ENCODE results near the gene C3orf22.
"Not testable (repeated sequence)": the region's sequence is repeated elsewhere in the genome, so short reads cannot be mapped to it uniquely, and the experiment has no call there.

Gene C3orf22, protein sequence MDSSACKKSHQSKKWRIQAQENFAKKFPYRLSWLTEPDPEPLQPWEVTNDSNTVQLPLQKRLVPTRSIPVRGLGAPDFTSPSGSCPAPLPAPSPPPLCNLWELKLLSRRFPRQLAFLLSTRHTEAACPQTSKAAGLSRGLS

DNA sequence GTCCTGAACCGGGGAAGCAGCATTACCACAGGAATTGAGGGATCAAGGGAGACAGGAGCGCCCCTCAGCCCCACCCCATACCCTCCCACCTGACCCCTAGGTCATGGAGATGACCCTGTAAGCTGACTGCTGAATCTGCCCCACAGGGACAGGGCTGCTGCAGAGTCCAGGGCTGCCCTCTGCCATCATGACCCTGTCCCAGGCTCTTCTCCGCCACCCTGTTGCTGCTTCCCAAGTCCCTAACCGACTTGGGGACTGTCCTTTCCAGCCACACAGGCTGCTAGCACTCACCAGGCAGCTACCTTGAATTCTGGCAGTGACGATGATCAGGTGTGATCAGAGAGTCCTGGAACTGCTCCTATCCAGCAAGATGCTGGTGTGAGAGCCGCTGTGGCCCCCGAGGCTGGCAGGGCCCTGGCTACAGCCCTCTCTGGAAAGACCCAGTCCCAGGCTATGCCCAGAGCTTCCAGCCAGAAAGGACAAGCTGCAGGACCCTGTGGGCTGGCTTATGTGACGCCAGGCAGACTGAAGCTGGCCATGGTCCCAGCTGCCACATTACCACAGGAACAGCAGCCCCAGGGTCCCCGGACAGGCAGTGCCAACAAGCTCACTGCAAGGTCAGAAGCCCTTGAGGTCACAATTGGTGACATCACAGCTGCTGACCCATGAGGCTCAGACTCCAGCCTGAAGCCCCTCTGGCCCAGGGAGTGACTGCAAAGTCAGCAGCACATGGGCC, at the start of gene C3orf22:
C3orf22 (minus strand) TSS at position 597 of the 736 bp plus-strand sequence. CDS start 5,542 bp downstream, outside the sequence.
- DNase-seq (ENCODE audit: low spot score) = no peak

DNA sequence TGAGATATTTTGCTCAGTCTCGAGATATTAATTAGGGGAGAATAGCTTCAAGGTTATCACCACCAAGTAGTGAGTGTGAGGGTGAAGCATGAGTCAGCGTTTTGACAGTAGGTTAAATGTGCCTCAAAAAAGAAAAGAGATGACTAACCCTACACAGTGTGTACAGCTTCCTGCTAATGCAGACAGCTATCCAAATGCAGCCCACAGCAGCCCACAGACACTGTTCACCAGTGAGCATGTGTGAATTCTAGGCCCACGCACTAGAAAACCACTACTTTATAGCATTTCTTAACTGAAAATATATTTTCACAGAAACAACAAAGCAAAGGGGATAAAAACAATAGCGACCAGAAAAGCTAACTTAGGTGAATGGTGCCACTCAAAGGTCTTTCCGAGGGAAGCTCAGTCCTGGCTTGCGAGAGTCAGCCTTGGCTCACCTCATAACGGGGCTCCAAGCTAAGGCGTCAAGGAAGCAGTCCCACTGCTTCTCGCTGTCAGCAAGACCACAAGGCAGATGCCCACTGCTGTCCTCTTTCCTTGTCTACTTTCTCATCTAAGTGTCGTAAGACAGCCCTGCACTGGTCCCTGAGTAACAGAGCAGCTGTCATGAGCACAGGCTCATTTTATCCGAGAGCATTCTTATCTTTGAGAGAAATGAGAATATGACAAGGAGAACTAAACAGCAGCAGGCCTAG, 48.6 kb upstream of the C3orf22 start:
- DNase-seq (ENCODE audit: low spot score) = no peak

DNA sequence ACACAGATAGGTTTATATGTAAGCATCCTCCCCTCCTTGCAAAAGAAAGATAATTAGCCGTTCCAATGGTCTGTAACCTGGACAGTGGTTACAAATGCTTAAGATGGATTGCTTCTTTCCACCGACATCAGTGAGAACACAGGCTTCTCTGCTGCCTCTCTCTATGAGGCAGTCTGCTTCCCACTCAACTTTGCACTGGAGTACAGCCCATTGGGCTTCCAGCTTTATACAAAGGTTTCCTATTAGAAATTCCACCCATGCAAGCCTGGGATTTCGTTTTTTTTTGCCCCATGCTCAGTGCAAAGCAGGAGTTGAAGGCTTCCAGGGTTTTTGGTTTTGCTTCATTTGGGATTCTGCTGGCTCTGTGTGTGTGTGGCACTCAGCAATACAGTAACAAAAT, 47.3 kb upstream of the C3orf22 start:
- no peak for DNase-seq (ENCODE audit: low spot score)

DNA sequence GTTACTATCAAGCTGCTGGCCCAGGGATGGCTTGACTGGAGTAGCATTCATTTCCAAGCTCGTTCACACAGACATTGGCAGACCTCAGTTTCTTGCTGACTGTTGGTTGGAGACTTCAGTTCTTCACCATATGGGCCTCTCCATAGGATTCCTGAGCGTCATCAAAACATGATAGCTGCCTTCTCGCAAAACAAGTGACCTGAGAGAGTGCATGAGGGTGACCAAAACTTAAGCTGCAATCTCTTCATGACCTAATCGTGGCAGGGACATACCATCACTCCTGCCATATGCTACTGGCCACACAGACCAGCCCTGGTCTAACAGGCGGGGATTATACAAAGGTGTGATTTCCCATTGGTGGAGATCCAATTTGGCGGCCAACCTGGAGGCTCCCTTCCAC, 46.0 kb upstream of the C3orf22 start:
- DNase-seq (ENCODE audit: low spot score) = no peak

DNA sequence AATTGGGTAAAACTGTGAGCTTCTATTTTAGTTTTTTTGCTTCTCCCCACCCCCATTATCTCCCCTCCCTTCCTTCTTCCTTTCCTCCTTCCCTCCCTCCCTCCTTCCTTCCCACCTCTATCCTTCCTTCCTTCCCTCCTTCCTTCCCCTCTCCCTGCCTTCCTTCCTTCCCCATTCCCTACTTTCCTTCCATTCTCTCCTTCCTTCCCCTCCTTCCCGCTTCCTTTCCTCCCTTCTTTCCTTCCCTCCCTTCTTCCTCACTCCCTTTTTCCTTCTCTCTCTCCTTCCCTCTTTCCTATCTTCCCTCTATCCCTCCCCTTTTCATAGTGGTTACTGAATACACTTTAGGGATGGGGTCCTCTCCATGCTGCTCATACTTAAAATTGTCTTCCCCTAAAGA, 40.4 kb upstream of the C3orf22 start:
- DNase-seq (ENCODE audit: low spot score) = no peak

DNA sequence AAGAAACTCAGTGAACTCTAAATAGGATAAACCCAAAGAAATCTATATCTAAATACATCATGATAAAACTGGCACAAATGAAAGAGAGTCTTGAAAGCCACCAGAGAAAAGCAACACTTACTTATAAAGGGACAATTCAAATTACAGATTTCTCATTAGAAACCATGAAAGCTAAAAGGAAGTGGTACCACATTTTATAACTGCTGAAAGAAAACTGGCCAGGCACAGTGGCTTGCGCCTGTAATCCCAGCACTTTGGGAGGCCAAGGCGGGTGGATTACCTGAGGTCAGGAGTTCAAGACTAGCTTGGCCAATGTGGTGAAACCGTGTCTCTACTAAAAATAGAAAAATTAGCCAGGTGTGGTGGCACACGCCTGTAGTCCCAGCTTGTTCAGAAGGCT, 36.7 kb upstream of the C3orf22 start:
- DNase-seq (ENCODE audit: low spot score) = not testable (repeated sequence)

DNA sequence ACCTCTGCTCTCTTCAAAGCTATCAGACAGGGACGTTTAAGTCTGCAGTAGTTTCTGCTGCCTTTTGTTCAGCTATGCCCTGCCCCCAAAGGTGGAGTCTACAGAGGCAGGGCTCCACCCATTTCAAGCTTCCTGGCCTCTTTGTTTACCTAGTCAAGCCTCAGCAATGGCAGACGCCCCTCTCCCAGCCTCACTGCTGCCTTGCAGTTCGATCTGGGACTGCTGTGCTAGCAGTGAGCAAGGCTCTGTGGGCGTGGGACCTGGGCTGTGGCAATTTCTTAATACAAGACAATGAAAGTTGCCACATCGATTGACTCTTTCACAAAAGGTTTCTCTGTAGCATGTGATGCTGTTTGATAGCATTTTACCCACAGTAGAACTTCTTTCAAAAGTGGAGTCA, 32.8 kb upstream of the C3orf22 start:
- DNase-seq (ENCODE audit: low spot score) = not testable (repeated sequence)

DNA sequence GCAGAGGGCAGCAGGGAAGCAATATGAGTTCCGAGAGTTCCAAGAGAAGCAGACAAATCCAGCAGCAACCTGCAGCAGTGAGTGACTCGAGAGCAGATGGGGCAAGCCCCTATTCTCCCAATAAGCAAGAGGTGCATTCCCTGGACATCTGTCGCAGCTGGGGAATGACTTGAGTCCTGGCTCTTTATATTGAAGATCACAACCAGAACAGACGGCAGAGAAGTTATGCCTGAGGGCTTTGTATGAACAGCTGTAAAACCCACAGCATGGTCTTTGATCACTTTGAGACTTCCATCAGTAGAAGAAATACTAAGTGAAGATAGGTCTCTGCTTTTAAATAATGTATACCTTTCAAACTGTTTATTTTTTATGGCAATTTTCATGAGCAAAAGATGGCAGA, 23.6 kb upstream of the C3orf22 start:
- DNase-seq (ENCODE audit: low spot score) = no peak

DNA sequence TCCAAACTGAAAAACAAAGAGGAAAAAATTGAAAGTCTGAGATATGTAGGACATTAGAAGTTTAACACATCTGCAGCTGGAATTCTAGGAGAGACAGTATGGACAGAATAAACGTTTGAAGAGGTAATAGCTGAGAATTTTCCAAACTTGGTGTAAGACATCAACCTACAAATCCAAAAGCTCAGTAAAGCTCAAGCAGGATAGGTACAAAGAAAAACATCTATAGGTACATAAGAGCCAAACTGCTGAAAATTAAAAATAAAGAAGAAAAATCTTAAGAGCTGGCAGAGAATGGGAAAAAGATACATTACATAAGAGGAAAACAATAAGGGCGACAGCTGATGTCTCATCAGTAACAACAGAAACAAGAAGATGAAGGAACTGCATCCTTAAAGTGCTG, 22.8 kb upstream of the C3orf22 start:
- DNase-seq (ENCODE audit: low spot score) = no peak

DNA sequence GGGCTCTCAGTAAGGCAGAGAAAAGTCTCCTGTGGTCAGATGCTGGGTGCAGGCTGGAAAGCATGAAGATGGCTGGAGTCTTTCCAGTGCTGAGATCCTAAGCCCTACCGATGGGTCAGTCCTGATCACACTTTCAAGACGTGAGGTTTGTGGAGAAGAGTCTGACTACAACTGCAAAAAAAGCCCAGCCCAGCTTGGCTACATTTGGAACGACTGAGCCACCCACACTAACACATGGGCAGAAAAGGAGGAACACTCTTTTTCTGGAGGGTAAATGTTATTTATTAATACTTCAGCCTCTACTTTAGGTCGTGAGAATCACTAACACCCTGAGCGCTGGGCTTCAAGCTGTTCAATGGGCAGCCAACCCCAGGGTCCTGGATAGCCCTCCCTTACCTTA, 22.0 kb upstream of the C3orf22 start:
- DNase-seq (ENCODE audit: low spot score) = no peak

DNA sequence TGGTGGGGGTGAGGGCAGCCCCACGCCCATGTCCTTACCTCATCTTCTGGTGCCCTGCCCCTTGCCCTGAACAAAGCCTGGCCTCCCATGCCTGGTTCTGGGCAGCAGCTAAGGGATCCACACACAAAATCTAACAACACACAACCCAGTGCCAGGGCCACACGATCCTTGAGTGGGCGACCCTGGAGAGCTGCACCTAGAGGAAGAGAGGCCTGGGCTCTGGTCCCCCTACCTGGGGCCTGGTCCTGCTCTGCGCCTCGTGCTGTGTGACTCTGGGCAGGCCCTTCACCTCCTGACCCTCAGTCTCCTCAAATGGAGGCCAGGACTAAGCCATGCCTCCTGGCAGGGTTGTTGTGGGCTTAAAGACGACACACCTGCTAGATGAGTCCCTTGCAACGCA, 20.0 kb upstream of the C3orf22 start:
- DNase-seq (ENCODE audit: low spot score) = no peak

DNA sequence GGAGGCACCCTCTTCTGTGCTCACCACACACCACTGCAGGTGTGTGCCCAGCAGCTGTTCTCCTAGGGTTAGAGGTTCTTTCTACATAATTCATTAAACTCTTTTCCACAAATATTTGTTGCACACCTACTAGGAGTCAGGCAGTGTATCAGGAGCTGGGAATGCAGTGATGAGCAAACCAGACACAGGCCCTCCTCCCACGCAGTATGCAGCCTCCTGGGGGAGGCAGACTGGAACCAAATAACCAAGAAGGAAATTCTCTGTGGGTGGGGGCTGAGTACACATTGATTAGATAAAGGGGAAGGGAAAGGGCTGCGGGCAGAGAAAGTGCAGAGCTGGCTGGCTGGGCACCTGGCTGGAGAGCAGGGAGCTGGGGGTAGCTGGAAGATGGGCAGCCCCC, 18.5 kb upstream of the C3orf22 start:
- DNase-seq (ENCODE audit: low spot score) = no peak

DNA sequence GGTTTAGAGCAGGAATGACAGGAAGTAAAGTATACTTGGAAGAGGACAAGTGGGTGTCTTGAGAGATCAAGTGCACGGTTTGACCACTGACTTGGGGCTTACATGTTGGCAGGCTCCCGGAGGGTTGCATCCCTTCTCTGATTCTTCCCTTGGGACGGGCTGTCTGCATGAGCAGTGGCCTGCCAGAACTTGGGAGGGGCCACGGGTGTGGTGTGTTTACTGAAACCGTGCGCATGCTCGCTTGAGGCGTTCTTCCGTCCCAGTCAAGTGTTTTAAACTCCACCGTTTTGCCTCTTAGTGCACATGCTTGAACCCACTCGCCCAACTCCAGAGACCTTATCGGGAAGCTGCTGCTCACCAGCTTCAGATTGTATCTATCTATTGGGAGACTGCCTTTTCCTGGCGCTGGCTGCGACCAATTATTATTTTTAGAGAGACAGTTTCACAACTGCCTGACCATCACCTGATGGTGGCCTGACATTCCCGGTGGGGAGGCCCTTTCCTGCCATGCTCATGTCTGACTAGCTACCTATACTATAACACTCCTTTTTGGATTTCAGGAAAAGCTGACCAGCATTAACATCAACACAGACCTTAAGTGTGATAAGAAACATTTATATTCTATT, 14.9 kb upstream of the C3orf22 start:
- peak; percentile 55 for DNase-seq (ENCODE audit: low spot score)

DNA sequence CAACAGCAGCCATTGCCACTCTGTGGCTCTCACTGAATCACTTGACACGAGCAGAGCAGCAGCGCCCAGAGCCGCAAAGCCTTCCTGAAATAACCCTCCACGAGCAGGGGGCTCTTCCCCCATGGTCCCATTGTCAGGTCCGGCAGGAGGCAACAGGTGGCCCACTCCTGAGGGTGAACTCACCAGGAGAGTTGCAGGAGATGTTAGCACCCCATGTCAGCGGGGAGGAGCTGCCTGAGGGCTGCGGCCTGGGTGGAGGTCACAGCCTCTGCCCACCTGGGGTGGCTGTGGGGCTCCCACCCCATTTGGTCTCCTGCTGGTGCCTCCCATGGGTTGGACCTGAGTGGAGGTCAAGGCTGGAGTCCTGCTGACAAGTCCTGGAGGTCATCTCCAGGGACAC, 12.3 kb upstream of the C3orf22 start:
- DNase-seq (ENCODE audit: low spot score) = no peak

DNA sequence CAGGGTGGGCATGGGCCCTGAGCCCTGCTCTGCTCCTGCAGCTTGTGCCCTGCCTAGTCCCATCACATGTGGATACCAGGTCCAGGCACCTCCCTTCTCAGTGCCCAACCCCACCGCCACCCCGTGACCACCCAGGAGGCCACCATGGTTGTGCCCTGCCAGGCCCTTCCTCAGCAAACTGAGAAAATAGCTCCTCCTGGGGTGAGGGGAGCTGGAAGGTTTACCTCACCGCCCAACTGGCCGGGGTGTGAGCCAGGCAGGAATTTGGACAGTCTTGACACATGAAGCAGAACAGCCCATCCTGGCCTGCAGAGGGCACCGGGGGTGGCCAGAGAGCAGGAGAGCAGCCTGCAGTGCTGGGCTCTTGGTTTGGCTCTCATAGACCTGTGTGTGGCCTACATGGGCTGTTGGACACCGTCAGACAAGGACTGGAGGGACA, 11.4 kb upstream of the C3orf22 start:
- no peak for DNase-seq (ENCODE audit: low spot score)

DNA sequence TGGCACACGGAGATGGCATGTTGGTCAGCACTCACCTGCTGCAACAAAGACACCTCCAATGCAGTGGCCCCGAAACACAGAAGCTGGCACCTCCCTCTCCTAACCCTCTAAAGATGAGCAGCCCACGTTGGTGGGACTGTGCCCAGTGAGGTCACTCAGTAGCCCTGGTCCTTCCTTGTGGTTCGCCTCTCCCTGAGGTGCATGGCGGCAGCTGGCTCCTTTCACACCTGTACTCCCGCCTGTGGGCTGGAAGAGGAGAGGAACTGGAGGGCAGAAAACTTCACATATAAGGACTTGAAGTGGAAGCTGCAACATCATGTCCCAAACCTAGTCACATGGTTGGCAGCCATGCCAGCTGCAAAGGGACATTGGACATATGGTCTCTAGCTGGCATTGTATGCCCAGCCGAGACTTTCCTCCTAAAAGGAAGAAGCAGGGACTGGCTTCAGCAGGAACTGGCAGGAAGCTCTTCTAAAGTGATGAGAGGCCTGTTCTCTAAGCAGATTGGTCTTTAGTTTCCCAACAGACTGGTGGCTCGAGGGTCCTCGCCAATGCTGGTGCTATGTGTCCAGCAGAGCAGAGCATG, 10.8 kb upstream of the C3orf22 start:
- no peak for DNase-seq (ENCODE audit: low spot score)

DNA sequence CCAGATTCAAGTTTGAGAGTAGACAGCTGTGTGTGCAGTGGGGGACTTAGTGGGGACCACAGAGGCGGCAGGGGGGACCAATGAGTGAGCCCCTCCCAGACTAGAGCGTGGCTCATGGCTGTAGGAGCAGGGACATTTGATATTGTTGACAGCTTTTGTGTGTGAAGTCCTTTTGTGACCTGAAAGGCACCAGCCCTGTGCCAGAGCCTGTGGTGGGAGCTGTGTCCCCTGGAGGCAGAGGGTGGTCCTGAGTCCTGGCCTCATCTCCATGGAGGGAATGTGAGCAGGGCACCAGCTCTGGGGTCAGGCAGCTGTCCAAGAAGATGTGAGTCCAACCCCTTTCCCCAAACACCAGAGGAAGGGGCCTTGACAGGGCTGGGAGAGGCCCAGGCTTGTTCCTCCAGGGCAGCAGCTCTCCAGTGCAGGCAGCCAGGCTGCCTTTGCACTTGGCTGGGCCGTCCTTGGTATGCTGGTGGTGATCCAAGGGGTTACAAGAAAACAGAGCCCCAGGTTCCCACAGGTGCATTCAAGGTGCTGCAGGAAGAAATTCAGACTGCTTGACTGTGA, 10.1 kb upstream of the C3orf22 start:
- DNase-seq (ENCODE audit: low spot score) = no peak

DNA sequence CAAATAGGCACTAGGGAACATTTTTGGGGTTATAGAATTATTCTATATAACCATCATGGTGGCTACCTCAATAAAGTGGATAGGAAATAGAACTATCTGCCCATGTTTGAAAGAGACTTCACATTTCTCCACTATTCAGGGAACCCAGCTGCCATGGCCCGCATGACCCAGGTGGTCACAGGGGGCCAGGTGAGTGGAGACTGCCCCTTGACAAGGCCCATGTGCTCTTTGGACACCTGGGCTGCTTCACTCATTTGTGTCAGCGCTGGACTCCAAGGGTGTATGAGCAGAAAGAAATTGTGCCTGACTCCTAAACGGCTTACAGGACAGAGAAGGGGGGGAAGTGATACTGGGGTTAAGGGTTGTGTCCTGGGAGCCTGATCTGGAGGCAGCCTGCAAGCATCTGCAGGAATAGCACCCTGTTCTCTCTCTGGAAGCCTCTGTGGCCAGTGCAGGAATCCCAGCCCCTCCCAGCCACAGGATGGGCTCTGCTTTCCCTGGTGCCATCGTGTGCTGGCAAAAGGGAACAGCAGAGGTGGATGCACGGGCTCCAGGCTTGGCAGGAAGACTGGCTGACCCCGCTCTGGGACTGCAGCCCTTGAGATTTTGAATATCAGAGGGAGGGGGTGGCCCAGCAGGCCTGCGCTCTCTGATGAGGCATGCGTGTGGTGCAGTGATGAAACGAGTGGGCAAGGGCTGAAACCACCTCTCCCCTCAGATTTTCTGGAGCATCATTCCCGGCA, 9.1 kb upstream of the C3orf22 start:
- no peak for DNase-seq (ENCODE audit: low spot score)

DNA sequence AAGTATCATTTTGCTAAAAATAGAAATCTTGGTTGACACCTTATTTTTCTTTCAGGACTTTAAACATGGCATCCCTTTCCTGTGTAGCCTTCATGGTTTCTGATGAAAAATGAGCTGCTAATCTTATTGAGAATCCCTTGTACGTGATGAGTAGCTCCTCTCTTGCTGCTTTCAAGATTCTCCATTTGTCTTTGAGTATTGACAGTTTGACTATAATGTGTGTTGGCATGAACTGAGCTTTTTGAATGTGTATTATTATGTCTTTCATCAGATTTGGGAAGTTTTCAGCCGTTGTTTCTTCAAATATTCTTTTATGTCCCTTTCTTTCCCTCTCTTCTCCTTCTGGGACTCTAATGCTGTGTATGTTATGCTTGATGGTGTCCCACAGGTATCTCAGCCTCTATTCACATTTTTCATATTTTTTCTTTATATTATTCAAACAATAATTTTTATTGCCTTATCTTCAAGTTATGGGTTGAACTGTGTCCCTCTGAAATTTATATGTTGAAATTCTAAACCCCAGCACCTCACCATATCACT, 4.1 kb upstream of the C3orf22 start:
- no peak for DNase-seq (ENCODE audit: low spot score)

DNA sequence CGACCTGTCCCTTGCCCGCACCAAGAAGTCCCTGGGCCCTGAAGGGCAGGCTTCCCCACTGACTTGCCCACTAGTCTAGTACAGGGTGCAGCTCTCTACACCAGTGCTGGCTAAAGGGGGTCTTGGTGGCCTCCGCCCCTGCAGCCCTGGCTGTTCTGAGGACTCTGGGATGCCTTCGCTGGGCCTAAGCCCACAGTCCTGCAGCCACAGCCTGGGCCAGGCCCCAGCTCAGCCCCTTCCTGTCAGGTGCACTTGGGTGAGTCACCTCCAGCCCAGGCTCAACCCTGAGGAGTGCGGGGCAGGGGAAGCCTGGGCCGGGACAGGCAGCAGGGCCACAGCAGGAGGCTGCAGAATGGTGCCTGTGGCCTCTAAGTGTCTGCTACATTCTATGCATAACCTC, 971 bp downstream of the C3orf22 start:
- no peak for DNase-seq (ENCODE audit: low spot score)

DNA sequence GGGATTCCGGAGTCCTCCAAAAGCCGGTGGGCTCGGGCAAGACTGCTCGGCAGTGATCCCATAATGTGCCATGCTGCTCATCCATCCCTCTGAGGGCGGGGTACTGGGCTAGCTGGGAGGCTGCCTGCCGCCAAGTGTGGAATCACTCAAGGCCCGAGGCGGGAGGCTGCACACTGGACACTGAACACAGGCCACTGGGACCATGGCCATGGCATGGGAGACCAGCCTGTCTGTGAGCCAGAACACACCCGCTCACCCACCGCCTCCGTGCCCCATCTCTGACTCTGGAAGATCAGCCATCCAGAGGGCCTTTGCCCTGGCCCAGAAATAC, 1.4 kb downstream of the C3orf22 start:
- DNase-seq (ENCODE audit: low spot score) = no peak

Measured in COLO829 (cell line).